Fibroblast of the conjunctiva (primary cell): ENCODE data around the gene NCF2.

Experiments used
- DNase-seq: peaks from one replicate; pipeline ENCODE4 v3.0.0-alpha.2; 2010; ENCODE audit warnings: low read depth

NCF2 gene

DNA sequence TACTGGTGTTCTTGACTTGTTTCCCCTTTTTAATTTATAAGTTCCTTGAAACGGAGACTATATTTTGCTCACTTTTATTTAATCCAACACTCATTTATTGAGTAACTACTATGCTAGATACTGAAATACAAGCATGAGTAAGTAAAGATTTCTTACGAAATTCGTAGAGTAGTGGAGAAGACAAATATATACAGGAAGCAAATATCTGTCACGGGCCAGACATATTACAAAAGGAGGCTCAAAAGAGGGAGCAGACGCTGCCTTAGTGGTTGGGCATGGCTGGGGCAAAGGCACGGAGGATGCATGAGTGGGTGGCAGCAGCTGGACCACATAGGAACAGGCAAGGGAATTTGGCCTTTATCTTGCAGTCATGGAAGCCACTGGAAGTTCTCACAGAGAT is 6.8 kb downstream of the NCF2 start:
- DNase-seq, result no peak

DNA sequence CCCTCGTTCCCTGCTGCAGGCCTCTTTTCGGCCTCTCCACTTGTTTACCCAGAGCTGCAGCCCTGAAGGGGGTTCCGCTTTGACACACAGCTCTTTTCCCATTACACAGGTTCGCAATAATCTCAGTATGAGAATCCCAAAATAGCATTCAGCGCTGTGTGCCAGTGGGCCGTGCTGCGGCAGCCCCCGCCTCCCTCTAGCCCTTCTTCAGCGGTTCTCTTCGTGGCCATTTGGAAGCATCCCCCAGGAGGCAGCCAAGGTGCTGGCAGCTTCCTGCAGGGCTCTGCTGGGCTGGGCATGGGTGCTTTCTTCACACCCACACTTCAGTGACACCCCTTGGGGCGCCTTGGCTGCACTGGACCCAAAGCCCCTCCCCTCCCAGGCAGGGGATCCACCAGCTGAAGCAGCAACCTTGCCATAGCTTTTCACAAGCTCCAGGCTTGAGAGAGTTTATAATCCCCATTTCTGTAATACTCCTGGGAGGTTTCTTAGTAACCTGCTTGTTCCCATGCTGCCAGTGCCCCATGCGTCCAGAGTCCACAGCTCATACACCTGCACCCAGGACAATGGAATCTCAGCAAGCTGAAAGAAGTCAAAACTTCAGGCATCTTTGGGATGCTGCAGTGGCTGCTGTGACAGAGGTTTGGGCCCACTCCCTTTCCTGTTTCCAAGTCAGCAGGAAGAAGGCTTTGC is 8.1 kb downstream of the NCF2 start:
- no peak for DNase-seq

GRCh38 chr1:183580281-183580682 is 10.0 kb downstream of the NCF2 start:
- no peak for DNase-seq

GRCh38 chr1:183578856-183579255 is 11.4 kb downstream of the NCF2 start:
- DNase-seq, result no peak

DNA sequence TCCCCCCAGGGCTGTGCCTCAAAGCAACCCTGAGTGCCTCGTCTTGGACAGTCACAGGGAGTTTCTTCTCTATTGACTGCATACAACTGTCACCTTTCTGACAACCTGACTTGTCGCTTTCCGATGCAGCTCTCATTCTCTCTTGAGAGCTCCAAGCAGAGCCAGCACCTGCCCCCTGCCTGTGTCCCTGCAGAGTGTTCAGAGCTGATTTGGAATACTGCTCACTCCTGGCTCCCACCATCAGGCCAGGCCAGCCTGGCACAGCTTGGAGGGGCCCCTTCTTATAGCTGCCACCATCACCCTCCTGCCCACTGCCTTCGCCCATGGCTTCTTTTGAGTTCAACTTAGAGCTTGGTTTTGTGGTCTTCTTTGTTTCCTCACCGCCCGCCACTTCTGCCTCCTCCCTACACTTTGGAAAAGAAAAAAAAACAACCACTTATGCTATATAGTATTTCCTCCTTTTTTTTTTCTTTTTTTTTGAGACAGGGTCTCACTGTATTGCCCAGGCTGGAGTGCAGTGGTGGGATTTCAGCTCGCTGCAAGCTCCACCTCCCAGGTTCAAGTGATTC is 12.3 kb downstream of the NCF2 start:
- DNase-seq, result no peak

DNA sequence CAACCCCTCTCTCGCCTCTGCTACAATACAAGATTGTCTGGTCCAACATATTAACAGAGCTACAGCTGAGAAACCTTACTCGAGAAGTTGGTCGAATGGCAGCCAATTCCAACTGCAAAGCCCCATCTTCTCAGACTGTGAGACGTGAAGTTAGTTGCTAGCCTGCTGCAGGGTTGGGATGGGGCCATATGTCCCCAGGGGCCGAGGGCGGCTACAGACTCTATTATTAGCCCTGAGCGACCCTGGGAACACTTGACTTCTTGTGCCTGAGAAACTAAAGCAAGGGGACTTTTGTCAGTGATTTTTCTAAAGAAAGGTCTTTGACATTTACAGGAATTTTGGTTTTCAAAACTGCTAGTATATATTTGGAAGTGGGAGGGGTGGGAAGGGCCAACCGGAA is 13.7 kb downstream of the NCF2 start:
- no peak for DNase-seq

DNA sequence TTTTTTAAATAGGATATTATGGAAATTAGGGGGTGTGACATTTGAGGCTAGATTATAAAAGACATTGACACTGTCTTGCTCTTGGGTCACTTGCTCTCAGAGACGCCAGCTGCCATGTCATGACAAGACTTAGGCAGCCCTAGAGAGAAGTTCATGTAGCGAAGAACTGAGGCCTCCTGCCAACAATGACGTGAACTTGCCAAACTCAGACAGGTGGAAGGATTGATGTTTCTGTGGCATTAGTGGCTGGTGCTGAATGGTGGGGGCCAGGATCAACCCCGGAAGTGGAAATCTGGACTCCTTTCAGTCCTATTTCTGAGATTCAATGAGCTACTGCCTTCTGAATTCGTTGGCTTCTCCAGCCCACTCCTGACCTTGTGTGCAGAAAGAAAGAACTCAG is 14.7 kb downstream of the NCF2 start:
- no peak for DNase-seq

- no peak for DNase-seq
These were observed 17.5 kb downstream of the NCF2 start for GRCh38 chr1:183572721-183573120.

GRCh38 chr1:183571678-183572268 is 18.5 kb downstream of the NCF2 start:
- DNase-seq, result no peak

GRCh38 chr1:183570451-183570850 is 19.8 kb downstream of the NCF2 start:
- DNase-seq, result no peak

DNA sequence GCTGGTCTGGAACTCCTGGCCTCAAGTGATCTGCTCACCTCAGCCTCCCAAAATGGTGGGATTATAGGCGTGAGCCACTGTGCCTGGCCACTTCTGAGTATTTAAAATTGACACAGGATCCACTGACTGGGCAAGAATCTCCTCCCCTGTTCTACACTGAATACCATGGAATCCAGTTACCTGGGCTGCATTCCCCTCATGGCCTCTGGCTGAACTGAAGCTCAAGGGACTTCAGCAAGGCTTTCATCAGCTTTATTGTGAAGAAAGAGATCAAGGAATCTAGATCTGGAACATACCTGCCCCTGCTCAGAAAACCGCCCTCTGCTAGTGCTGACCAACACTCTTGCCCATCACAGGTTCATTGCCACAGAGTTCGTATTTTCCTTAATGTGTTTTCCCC is 20.5 kb downstream of the NCF2 start:
- DNase-seq, result no peak

- DNase-seq, result no peak
These were observed 21.1 kb downstream of the NCF2 start for GRCh38 chr1:183569141-183569540.

DNA sequence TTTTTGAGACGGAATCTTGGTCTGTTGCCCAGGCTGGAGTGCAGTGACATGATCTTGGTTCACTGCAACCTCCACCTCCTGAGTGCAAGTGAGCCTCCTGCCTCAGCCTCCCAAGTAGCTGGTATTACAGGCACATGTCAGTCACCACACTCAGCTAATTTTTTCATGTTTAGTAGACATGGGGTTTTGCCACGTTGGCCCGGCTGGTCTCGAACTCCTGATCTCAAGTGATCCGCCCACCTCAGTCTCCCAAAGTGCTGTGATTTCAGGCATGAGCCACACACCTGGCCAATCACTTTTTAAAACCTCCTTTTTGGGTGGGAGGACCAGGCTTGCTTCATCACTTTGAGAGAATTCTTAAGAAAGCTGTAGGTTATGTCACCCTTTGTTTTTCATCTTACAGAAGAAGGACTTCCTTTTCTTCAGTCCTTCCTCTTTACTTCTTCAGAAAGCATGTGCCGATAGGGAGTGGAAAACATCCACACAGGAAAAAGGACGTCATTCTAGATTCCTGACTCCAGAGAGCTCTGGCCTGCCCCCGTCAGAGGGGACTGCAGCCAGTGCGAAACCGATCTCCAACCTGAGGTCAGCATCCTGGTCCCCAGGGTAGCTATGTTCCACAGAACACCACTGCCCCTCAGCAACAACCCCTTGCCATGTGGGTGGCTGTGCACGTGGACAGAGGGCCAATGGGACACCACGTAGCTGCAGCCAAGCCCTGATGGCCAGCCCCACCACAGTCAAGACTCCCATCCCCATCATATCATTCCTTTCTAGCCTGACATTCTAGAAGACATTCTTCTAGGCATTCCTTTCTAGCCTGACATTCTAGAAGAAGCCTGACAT is 21.9 kb downstream of the NCF2 start:
- DNase-seq, result no peak

DNA sequence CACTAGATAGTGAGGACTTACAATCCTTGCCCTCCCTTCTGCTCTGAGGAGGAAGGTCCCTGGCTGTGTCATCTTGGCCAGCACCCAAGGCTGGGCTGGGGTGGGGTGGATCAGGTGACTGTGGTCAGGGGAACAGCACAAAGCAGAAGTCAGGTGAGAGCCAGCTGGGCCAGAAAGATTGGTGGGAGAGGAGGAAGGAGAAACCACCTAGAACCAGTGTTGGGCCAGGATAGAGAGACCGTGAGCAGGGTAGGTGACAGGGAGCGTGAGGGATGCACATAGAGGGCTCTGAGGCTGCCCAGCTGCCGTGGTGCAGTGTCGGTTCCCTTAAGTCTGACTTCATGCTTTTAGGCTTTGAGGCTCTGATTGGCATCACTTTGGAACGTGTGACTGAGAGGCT is 22.7 kb downstream of the NCF2 start:
- DNase-seq, result no peak

DNA sequence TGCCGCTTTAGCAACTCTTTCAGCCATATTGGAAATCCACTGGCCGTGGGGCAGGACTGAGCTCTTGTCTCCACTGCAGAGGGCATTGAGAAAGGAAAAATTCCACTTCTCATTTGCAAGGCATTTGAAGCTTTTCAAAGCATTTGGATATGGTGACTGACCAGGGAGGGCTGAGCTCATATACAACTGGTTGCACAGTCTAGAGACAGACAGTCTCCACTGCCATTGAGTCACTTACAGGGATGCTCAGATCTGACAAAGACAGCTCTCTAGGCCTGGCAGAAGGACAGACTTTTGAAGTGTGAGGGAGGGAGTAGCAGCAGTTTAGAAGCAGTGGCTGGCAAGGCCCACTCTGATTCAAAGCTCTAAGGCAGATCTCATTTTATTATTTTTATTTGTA is 24.2 kb downstream of the NCF2 start:
- no peak for DNase-seq

DNA sequence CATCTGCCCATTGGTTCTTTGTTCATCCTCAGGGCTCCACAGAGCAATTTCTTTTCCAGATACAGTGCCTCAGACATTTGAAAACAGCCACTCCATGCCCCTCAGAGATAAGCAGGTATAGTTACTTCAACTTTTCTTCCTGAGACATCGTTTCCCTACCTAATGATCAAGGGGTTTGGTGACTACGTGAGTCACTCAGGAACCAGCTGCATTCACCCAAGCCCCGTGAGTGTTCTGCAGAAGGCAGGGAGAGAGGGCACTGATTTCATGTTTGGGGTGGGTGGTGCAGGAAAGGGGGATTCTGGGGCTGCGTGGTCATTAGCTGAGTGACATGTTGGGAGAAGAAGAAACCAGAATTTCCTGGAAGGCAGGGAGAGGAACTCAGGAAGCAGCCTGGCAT is 25.0 kb downstream of the NCF2 start:
- DNase-seq, result no peak

DNA sequence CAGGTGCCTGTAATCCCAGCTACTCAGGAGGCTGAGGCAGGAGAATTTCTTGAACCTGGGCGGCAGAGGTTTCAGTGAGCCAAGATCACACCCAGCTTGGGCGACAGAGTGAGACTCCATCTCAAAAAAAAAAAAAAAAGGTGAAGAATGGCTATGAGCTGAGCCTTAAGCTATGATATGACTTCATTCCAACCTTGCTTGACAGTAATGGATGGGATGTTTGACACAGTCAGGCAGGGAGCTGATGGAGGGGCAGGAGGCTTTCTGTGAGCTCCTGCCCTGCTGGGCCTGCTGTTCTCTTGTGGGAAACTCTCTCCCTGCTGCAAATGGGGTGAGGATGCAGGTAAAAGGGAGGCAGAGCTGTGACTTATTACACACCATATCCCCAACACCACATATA is 27.6 kb downstream of the NCF2 start:
- DNase-seq, result no peak

- DNase-seq, result no peak
These were observed 31.2 kb downstream of the NCF2 start for GRCh38 chr1:183559061-183559460.

GRCh38 chr1:183554577-183554976 is 35.7 kb downstream of the NCF2 start:
- DNase-seq, result no peak

DNA sequence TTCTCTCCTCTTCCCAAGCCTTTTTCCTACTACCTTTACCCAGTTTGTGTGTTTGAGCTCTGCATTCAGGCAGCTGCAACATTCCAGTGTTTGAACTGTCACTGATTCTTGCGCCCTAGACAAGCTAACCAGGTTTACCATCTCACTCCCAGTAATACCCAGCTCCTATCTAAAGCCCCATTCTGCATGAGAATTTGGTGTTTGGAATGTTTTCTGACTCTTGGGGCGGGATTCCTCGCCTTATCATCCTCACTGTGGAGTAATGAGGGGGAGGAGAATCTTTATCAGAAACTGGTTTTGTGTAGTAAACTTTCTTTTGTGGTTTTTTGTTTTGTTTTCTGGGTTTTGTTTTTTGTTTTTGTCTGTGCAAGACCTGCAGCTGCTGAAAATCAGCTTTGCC is 36.5 kb downstream of the NCF2 start:
- no peak for DNase-seq

DNA sequence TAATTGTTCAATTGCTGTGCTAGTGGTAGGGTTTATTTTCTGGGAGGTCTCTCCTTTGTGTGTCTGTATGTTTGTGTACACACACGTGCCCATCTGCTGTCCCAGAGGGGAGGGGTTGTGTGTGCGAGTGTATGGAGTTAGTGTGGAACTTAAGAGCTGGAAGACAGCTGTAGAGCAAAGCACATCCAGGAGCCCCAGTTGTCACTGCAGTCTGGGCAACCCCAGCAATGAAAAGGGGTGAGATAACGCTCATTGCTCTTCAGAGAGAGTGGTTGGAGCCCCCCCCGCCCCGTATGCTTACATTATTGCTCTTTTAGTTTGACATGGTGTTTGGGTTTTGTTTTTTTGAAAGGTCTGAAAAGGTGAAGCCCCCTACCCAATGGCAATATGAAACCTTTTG is 36.9 kb downstream of the NCF2 start:
- no peak for DNase-seq

GRCh38 chr1:183552891-183553290 is 37.4 kb downstream of the NCF2 start:
- no peak for DNase-seq

- no peak for DNase-seq
These were observed 37.8 kb downstream of the NCF2 start for GRCh38 chr1:183552441-183552840.
